Islet of Langerhans (tissue), 1 donor: Measurements from ENCODE around the gene SPOCK3.
"Not testable (repeated sequence)": the region's sequence is repeated elsewhere in the genome, so short reads cannot be mapped to it uniquely, and the experiment has no call there.

Source experiments
- FAIRE-seq: peaks from one replicate; lab custom pipeline; 2011; peaks lifted over from hg19 to GRCh38; lab: Jason Lieb, UNC

The SPOCK3 gene

DNA sequence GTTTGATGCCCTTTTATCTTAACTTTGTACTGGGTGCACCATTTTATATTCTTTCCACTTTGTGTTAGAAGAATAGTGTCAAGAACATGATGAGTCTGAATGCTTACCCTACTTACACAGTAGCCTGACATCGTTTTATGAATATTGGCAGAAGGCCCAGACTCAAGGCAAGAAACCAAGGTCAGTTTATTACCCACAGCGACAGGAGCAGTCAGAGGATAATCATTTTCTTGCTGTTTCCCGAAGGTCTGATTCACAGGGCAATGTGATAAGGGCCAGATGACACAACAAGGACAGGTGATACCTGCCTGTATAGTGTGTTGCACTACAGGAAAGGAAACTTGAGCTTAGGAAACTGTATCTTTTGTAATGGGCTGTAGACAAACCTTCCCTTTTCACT is 417.4 kb downstream of the SPOCK3 start:
- no peak for FAIRE-seq

- no peak for FAIRE-seq
These were observed 425.9 kb downstream of the SPOCK3 start for GRCh38 chr4:166808380-166808779.

DNA sequence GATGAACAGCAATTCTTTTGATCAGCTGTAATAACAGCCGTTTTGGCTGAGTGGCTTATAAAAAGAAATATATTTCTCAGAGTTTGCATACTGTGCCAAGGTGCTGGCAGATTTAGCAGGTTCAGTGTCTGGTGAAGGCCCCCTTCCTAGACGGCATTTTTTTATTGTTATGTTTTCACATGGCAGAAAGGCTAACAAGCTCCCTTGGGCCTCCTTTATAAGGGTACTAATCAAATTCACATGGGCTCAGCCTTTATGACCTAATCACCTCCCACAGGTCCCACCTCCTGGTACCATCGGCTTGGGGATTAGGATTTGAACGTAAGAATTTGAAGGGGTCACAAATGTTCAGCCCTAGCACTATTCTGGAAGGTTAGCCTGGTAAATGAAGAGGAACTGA is 431.9 kb downstream of the SPOCK3 start:
- FAIRE-seq = no peak

- FAIRE-seq = no peak
These were observed 436.2 kb downstream of the SPOCK3 start for GRCh38 chr4:166798126-166798525.

DNA sequence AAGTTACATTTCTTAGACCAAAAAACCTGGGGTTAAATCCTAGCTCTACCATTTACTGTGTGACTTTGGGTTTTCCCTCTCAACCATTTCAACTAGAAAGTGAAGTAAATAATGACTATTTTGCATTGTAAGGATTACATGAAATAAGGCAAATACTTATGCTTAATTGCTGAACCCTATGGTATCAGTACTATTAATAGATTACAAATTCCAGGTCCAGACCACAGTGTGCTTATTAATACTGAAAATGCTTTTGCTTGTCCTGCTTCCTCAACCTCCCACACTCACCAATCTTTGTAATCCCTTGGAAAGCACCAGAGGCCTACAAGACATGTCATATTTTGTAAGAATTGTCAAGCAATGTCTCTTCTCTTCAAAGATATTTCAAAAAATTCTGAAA is 456.5 kb downstream of the SPOCK3 start:
- FAIRE-seq = no peak

GRCh38 chr4:166763018-166763417 is 471.3 kb downstream of the SPOCK3 start:
- no peak for FAIRE-seq

DNA sequence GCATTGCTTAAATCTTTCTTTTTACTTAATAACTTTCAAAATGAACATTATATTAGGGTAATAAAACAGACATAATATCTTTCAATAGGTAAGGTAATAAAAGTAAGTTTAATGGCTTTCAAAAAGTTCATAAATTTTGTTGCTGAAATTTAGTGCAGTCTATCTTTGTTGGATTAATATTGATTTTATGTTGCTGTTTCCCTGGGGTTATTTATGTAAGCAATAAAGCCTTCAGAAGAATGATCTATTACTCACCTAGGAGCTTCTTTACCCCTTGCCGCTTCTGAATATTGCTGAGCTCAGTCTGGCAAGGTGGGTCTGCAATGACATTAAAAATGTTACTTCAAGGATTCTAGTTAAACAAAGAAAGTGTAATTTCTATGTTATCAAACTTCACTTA is 492.6 kb downstream of the SPOCK3 start:
- FAIRE-seq = no peak

DNA sequence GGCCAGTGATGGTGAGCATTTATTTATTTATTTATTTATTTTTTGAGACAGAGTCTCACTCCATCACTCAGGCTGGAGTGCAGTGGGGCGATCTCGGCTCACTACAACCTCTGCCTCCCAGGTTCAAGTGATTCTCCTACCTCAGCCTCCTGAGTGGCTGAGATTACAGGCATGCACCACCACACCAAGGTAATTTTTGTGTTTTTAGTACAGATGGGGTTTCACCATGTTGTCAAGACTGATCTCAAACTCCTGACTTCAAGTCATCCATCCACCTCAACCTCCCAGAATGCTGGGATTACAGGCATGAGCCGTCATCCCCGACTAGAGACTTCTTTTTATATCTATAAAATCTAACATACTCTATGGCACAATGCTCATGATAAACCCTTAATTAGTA is 495.1 kb downstream of the SPOCK3 start:
- not testable (repeated sequence) for FAIRE-seq

DNA sequence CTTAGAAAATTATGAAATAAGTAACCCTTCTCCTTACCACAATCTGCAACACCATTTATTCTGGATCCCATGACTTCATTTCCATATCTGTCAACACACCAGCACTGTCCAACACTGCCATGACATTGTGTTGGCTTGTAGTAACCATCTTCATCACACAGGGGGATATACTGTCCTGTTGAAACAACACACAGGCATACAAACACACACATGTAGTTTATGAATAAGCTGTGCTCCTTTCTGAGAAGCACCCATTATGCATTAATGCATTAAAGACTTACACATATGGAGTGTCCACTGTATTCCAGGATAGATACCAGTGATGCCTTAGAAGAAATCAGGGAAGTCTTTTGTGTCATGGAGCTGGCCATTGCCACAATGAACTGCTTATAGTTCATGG is 496.9 kb downstream of the SPOCK3 start:
- FAIRE-seq = no peak

DNA sequence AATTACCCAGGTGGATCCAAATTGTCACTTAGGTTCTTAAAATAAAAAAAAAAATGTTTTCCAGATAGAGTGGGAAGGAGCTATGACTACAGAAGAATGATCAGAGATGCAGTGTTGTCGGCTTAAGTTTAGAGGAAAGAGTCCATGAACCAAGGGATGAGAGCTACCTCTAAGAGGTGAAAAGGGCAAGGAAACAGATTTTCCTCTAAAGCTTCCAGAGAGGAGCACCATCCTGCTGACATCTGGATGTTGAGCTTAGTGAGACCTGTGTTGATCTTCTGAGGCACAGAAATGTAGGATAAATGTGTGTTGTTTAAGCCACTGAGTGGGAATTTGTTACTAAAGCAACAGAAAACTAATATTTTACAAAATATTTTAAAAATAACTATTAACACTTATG is 498.7 kb downstream of the SPOCK3 start:
- no peak for FAIRE-seq

DNA sequence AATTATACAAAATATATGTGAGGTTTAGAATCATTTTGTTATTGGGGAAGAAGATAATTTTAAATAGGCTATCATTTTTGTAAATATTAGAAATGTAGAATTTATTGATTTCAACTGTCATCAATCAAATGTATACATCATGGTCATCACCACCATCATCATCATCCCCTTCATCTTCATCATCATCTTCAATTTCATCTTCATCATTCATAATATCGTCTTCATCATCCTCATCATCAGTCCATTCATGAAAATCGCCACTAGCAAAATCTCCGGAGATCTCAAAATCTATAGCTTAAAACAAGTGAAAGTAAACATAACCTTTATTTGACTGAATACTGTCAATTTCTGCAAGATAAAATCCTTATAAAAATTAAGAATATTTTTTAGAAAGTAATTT is 499.5 kb downstream of the SPOCK3 start:
- no peak for FAIRE-seq

DNA sequence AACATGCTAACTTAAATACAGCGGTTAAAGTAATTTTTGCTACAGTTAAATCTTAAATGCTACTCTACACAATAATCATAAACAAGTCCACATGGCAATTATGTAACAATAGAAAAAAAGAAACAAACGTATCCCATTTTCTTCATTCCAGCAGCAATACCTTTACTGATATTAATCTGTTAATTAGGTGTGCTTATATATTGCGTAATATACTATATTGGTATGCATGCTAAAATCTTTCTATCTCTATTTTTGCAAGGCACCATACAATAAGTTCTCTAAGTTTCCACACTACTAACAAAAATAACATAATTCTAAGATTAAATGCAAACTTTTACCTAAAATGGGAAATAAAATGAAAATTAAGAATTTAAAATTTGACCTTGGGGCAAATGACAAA is 500.6 kb downstream of the SPOCK3 start:
- FAIRE-seq = no peak

DNA sequence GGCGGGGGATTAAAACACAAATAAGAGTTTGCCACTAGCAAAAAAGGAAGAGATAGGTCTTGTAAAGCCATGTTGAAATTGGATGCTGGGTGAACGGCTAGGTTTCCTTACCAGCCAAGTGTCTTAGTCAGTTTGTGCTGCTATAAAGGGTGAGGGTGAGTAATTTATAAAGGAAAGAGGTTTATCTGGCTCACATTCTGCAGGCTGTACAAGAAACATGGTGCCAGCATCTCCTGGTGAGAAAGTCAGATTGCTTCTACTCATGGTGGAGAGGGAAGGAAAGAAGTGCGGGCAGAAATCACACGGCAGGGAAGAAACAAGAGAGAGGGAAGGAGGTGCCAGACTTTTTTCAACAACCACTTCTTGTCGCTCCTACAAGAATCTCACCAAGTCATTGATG is 507.5 kb downstream of the SPOCK3 start:
- no peak for FAIRE-seq

DNA sequence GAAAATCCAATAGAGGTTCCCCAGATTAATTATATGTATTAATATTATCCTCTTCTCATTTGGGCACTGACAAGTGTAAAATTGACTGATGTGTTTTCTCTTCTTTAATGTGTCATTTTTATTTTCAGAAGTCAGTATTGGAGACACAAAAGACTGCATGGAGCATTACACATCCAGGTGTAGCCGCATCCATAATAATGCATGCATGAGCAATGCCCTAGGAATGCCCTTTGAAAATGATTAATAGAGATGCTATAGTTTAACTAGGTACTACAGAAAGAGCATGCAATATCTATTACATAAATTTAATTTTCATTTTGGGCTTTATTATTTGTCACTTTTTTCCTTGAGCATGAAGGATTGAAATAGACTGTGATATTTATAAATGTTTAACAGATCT is 509.9 kb downstream of the SPOCK3 start:
- no peak for FAIRE-seq

DNA sequence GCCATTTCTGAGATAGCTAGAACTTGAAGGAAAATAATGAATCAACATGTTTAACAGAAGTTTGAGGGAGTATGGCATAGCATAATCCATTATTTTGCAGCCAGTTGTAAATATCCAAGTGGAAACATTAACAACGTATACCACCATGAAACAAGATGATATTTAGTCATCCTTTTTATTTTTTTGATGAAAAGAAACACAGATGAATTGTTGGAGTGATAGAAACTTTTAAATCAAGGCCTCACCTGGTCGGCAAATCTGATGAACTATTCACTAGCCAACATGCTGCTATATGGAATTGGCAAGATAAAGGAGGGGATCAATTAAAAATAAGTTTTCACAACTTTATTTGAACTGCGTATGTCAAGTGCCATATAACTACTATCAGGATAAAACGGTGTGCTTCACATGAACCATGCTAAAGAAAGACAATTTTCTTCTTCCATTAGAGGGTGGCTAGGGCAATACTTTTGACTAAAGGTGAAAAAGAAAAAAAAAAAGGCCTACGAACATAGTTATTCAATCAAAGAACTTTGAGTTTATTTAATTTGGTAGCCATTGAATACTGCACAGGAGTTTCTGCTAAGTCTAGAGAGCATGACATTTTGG is 510.7 kb downstream of the SPOCK3 start:
- no peak for FAIRE-seq

DNA sequence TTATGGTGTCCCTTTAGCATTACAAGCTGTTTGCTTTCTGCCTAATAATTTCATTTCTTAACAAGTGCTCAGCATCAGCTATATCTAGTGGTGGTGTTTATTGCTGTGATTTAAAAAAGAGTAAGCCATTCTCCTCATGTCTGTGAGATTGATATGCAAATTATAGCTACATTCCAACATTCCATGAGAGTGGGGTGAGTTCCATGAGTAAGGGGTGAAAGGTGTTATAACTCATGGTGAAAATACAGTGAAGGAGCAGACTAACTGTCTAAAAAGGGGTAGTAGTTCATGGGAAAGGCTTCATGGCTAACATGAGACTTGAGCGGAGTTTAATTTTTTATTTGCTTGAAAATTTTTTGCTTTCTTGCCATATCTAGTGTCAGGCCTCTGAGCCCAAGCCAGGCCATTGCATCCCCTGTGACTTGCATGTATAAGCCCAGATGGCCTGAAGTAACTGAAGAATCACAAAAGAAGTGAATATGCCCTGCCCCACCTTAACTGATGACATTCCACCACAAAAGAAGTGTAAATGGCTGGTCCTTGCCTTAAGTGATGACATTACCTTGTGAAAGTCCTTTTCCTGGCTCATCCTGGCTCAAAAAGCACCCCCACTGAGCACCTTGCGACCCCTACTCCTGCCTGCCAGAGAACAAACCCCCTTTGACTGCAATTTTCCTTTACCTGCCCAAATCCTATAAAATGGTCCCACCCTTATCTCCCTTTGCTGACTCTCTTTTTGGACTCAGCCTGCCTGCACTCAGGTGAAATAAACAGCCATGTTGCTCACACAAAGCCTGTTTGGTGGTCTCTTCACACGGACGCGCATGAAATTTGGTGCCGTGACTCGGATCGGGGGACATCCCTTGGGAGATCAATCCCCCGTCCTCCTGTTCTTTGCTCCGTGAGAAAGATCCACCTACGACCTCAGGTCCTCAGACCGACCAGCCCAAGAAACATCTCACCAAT is 518.3 kb downstream of the SPOCK3 start:
- not testable (repeated sequence) for FAIRE-seq

GRCh38 chr4:166700592-166700991 is 533.7 kb downstream of the SPOCK3 start:
- FAIRE-seq = no peak

DNA sequence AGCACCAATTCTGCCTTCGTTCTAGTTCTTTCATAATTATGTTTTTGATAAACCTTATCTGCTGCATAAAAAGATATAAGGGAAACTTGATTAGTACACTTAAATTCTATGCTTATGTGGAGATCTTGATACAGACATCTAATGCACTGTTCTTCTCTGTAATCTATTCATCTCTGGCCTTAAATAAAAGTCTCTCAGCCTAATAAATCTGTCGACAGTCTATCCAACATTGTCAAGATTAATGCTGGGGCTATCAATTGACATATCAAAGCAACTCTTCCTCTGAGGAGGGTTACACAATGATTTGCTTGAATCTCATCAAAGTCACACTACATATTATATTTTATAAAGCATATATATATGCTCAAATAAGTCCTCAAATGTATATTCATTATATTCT is 545.5 kb downstream of the SPOCK3 start:
- FAIRE-seq = no peak

GRCh38 chr4:166687828-166688227 is 546.5 kb downstream of the SPOCK3 start:
- FAIRE-seq = no peak
